Measurements from ENCODE around the gene NXPE4.
"Not testable (repeated sequence)": the region's sequence is repeated elsewhere in the genome, so short reads cannot be mapped to it uniquely, and the experiment has no call there.

The NXPE4 gene

DNA sequence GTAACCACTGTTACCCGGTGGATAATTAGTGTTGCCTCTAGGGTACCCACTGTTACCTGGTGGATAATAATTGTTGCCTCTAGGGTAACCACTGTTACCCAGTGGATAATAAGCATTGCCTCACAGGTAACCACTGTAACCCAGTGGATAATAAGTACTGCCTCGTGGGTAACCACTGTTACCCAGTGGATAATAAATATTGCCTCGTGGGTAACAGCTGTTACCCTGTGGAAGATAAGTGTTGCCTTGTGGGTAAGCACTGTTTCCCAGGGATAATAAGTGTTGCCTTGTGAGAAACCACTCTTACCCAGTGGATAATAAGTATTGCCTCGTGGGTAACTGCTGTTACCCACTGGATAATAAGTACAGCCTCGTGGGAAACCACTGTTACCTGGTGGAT is 9.3 kb upstream of the NXPE4 start:
- Histone ChIP-seq H3K27me3 (ENCODE audit: low read length) (no peaks in the 10 kb centered on the region), H2AFZ (ENCODE audit: low read depth, low read length, severe bottlenecking) (no peak overlapping the region), H3K27ac (ENCODE audit: low read depth, low read length) (no peak overlapping the region), H3K9me2 (replicated peaks; ENCODE audit: insufficient read depth, low read length) (no peaks in the 10 kb centered on the region), H3K4me3 (ENCODE audit: insufficient read depth, low read length, poor library complexity, severe bottlenecking) (no peak overlapping the region), H3K9ac (ENCODE audit: low read length) (no peak overlapping the region), H3K36me3 (ENCODE audit: low read length) (no peaks in the 10 kb centered on the region), H4K20me1 (ENCODE audit: low read depth, low read length) (no peaks in the 10 kb centered on the region), H3K4me2 (ENCODE audit: low read depth, low read length, poor library complexity, severe bottlenecking) (no peak overlapping the region), H3K9me3 (ENCODE audit: insufficient read depth, low read length) (peaks cover 1% of the 10 kb centered on the region; the same call in 1 of the 2 replicates), H3F3A (ENCODE audit: insufficient read depth) (no peaks in the 10 kb centered on the region), H3K79me2 (ENCODE audit: insufficient read depth, low read length) (no peaks in the 10 kb centered on the region)
- TF ChIP-seq EZH2phosphoT487 (conservative IDR thresholded peaks at IDR 0.05; ENCODE audit: low read length): no peak
- TF ChIP-seq, protein P1, sequence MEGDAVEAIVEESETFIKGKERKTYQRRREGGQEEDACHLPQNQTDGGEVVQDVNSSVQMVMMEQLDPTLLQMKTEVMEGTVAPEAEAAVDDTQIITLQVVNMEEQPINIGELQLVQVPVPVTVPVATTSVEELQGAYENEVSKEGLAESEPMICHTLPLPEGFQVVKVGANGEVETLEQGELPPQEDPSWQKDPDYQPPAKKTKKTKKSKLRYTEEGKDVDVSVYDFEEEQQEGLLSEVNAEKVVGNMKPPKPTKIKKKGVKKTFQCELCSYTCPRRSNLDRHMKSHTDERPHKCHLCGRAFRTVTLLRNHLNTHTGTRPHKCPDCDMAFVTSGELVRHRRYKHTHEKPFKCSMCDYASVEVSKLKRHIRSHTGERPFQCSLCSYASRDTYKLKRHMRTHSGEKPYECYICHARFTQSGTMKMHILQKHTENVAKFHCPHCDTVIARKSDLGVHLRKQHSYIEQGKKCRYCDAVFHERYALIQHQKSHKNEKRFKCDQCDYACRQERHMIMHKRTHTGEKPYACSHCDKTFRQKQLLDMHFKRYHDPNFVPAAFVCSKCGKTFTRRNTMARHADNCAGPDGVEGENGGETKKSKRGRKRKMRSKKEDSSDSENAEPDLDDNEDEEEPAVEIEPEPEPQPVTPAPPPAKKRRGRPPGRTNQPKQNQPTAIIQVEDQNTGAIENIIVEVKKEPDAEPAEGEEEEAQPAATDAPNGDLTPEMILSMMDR (IDR thresholded peaks at IDR 0.05; ENCODE audit: insufficient read depth, low read length, poor library complexity, severe bottlenecking): no peak

DNA sequence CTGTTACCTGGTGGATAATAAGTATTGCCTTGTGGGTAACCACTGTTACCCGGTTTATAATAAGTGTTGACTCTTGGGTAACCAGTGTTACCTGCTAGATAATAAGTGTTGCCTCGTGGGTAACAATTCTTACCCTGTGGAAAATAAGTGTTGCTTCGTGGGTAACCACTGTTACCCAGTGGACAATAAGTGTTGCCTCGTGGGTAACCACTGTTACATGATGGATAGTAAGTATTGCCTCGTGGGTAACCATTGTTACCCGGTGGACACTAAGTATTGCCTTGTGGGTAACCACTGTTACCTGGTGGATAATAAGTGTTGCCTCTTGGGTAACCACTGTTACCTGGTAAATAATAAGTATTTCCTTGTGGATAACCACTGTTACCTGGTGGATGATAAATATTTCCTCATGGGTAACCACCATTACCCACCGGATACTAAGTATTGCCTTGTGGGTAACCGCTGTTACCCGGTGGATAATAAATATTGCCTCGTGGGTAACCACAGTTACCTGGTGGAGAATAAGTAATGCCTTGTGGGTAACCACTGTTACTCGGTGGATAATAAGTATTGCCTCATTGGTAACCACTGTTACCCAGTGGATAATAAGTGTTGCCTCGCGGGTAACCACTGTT is 8.7 kb upstream of the NXPE4 start:
- Histone ChIP-seq H3K9me3 (ENCODE audit: insufficient read depth, low read length) (no peaks in the 10 kb centered on the region; the same call in 1 of the 2 replicates), H3K36me3 (ENCODE audit: low read length) (no peaks in the 10 kb centered on the region), H3K79me2 (ENCODE audit: insufficient read depth, low read length) (no peaks in the 10 kb centered on the region), H3K9me2 (replicated peaks; ENCODE audit: insufficient read depth, low read length) (no peaks in the 10 kb centered on the region), H2AFZ (ENCODE audit: low read depth, low read length, severe bottlenecking) (no peak overlapping the region), H3K4me3 (ENCODE audit: insufficient read depth, low read length, poor library complexity, severe bottlenecking) (no peak overlapping the region), H3K27me3 (ENCODE audit: low read length) (no peaks in the 10 kb centered on the region), H3K27ac (ENCODE audit: low read depth, low read length) (no peak overlapping the region), H3F3A (ENCODE audit: insufficient read depth) (no peaks in the 10 kb centered on the region), H3K4me2 (ENCODE audit: low read depth, low read length, poor library complexity, severe bottlenecking) (no peak overlapping the region), H3K9ac (ENCODE audit: low read length) (no peak overlapping the region), H4K20me1 (ENCODE audit: low read depth, low read length) (no peaks in the 10 kb centered on the region)
- no peak for TF ChIP-seq EZH2phosphoT487 (conservative IDR thresholded peaks at IDR 0.05; ENCODE audit: low read length)
- TF ChIP-seq, protein P1 (IDR thresholded peaks at IDR 0.05; ENCODE audit: insufficient read depth, low read length, poor library complexity, severe bottlenecking): no peak

DNA sequence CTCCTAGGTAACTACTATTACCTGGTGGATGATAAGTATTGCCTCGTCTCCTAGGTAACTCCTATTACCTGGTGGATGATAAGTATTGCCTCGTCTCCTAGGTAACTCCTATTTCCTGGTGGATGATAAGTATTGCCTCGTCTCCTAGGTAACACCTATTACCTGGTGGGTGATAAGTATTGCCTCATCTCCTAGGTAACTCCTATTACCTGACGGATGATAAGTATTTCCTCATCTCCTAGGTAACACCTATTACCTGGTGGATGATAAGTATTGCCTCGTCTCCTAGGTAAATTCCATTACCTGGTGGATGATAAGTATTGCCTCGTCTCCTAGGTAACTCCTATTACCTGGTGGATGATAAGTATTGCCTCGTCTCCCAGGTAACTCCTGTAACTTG is 7.6 kb upstream of the NXPE4 start:
- not testable (repeated sequence) for H4K20me1 ChIP-seq (ENCODE audit: low read depth, low read length); H3K27me3 ChIP-seq (ENCODE audit: low read length); H3K9me3 ChIP-seq (ENCODE audit: insufficient read depth, low read length); H2AFZ ChIP-seq (ENCODE audit: low read depth, low read length, severe bottlenecking); H3K9me2 ChIP-seq (replicated peaks; ENCODE audit: insufficient read depth, low read length); H3F3A ChIP-seq (ENCODE audit: insufficient read depth); H3K4me2 ChIP-seq (ENCODE audit: low read depth, low read length, poor library complexity, severe bottlenecking); H3K79me2 ChIP-seq (ENCODE audit: insufficient read depth, low read length); H3K27ac ChIP-seq (ENCODE audit: low read depth, low read length); H3K4me3 ChIP-seq (ENCODE audit: insufficient read depth, low read length, poor library complexity, severe bottlenecking); H3K36me3 ChIP-seq (ENCODE audit: low read length); H3K9ac ChIP-seq (ENCODE audit: low read length)

DNA sequence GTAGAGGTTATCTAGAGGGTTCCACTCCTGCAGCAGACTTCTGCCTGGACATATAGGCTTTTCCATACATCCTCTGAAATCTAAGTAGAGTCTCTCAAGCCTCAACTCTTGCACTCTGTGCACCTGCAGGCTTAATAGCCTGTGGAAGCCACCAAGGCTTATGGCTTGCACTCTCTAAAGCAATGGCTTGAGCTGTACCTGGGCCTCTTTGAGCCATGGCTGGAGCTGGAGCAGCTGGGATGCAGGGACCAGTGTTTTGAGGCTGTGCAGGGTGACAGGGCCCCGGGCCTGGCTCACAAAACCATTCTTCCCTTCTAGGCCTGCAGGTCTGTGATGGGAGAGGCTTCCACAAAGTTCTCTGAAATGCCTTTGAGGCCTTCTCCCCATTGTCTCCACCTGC is 2.9 kb upstream of the NXPE4 start:
- Histone ChIP-seq H2AFZ (ENCODE audit: low read depth, low read length, severe bottlenecking) (no peak overlapping the region), H3K9me2 (replicated peaks; ENCODE audit: insufficient read depth, low read length) (no peaks in the 10 kb centered on the region), H3K4me3 (ENCODE audit: insufficient read depth, low read length, poor library complexity, severe bottlenecking) (no peak overlapping the region), H3K4me2 (ENCODE audit: low read depth, low read length, poor library complexity, severe bottlenecking) (no peak overlapping the region), H3F3A (ENCODE audit: insufficient read depth) (no peaks in the 10 kb centered on the region), H4K20me1 (ENCODE audit: low read depth, low read length) (no peaks in the 10 kb centered on the region), H3K9me3 (ENCODE audit: insufficient read depth, low read length) (no peaks in the 10 kb centered on the region), H3K27ac (ENCODE audit: low read depth, low read length) (no peak overlapping the region), H3K79me2 (ENCODE audit: insufficient read depth, low read length) (no peaks in the 10 kb centered on the region), H3K27me3 (ENCODE audit: low read length) (no peaks in the 10 kb centered on the region), H3K9ac (ENCODE audit: low read length) (no peak overlapping the region), H3K36me3 (ENCODE audit: low read length) (no peaks in the 10 kb centered on the region)
- no peak for TF ChIP-seq EZH2phosphoT487 (conservative IDR thresholded peaks at IDR 0.05; ENCODE audit: low read length)
- TF ChIP-seq, protein P1 (IDR thresholded peaks at IDR 0.05; ENCODE audit: insufficient read depth, low read length, poor library complexity, severe bottlenecking): no peak
